Peyer's patch (tissue), 4 donors: ENCODE measurements around the gene CHCHD5. TPM values are rescaled to one million over a fixed set of nuclear protein-coding genes. Genes with fewer than 3 reads are reported as not detected.

Experiments used
- DNase-seq, 3 donors: peaks; one replicate each; pipeline ENCODE4 v3.0.0-alpha.2; 2017 to 2019
- H3K27ac ChIP-seq, 4 donors: fragments of 200-600 bp; sonication (generic); one replicate each; pipeline ENCODE4 v1.5.1; 2016 to 2019
- H3K27me3 ChIP-seq, 2 donors: fragments of 200-600 bp; sonication (generic); one replicate each; pipeline ENCODE4 v1.5.1; 2019
- H3K36me3 ChIP-seq, 3 donors: fragments of 200-600 bp; sonication (generic); one replicate each; pipeline ENCODE4 v1.5.1; 2016 to 2019
- H3K4me1 ChIP-seq, 4 donors: fragments of 200-600 bp; sonication (generic); one replicate each; pipeline ENCODE4 v1.5.1; 2016 to 2019
- H3K4me3 ChIP-seq, 4 donors: fragments of 200-600 bp; sonication (generic); 1 replicate in 3 of 4; 2 replicates in 1 of 4; pipeline ENCODE4 v1.5.1; 2016 to 2019; ENCODE audit warnings: mild to moderate bottlenecking in 1 of 4
- H3K9me3 ChIP-seq, 4 donors: fragments of 200-600 bp; sonication (generic); one replicate each; pipeline ENCODE4 v1.5.1; 2016 to 2019; ENCODE audit warnings: mild to moderate bottlenecking in 1 of 4
- POLR2A ChIP-seq, 2 donors: fragments of 450-650 bp; IDR thresholded peaks; one replicate each; pipeline ENCODE4 v1.5.1; 2017; ENCODE audit warnings: antibody characterized with exemption in 2 of 2, mild to moderate bottlenecking in 2 of 2, moderate library complexity in 2 of 2
- total RNA-seq, 4 donors: library from RNA; depleted of rRNA; stranded (reverse); fragments of >200 nt; gene quantifications; one replicate each; pipeline ENCODE4 v1.1.0, GENCODE V29; 2016
- TF ChIP-seq, protein P1 (sequence below), 6 experiments: fragments of 450-650 bp in 4 of 6; fragments of 200-600 bp in 2 of 6; sonication (generic) in 1 of 6; IDR thresholded peaks; one replicate each; pipeline ENCODE4 v1.5.1; 2017 to 2019; ENCODE audit warnings: antibody characterized with exemption in 6 of 6, mild to moderate bottlenecking in 3 of 6, moderate library complexity in 1 of 6

The CHCHD5 gene
- total RNA-seq, 4 donors from 2014 or later: 8.3 to 20.7 (median 11.4) TPM

DNA sequence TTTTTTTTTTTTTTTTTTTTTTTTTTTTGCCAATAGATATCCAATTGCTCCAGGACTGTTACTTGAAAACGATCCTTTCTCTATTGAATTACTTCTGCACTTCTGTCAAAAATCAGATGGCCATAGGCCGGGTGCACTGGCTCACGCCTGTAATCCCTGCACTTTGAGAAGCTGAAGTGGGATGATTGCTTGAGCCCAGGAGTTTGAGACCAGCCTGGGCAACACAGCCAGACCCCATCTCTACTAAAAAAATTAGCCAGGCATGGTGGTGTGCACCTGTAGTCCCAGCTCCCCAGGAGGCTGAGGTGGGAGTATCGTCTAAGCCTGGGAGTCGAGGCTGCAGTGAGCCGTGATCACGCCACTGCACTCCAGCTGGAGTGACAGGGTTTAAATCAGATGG lies 4.3 kb upstream of the CHCHD5 start:
- H3K27ac ChIP-seq: no peak overlapping the region
- no peaks in the 10 kb centered on the region for H3K27me3 ChIP-seq
- peaks cover 0 to 15% (median 0%) of the 10 kb centered on the region in 3 donors for H3K36me3 ChIP-seq
- no peak for DNase-seq
- no peak overlapping the region for H3K4me3 ChIP-seq
- H3K4me1 ChIP-seq: peaks cover 3% of the 10 kb centered on the region in 4 donors
- no peak for TF ChIP-seq POLR2A (IDR thresholded peaks at IDR 0.05)
- TF ChIP-seq, protein P1, sequence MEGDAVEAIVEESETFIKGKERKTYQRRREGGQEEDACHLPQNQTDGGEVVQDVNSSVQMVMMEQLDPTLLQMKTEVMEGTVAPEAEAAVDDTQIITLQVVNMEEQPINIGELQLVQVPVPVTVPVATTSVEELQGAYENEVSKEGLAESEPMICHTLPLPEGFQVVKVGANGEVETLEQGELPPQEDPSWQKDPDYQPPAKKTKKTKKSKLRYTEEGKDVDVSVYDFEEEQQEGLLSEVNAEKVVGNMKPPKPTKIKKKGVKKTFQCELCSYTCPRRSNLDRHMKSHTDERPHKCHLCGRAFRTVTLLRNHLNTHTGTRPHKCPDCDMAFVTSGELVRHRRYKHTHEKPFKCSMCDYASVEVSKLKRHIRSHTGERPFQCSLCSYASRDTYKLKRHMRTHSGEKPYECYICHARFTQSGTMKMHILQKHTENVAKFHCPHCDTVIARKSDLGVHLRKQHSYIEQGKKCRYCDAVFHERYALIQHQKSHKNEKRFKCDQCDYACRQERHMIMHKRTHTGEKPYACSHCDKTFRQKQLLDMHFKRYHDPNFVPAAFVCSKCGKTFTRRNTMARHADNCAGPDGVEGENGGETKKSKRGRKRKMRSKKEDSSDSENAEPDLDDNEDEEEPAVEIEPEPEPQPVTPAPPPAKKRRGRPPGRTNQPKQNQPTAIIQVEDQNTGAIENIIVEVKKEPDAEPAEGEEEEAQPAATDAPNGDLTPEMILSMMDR (IDR thresholded peaks at IDR 0.05): no peak
- no peaks in the 10 kb centered on the region for H3K9me3 ChIP-seq

DNA sequence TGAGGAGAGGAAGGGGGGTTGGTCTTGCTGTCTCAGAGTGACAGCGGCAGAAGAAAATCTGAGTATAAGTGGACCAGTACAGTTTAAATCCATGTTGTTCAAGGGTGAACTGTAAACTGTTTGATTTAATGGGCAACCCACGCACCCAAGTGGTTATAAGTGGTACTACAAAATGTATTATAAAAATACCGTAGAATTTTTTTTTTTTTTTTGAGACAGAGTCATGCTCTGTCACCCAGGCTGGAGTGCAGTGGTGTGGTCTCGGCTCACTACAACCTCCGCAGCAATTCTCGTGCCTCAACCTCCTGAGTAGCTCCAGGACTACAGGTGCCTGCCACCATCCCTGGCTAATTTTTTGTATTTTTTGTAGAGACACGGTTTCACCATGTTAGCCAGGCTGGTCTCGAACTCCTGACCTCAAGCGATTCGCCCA lies 2.1 kb upstream of the CHCHD5 start:
- TF ChIP-seq POLR2A (IDR thresholded peaks at IDR 0.05): no peak
- TF ChIP-seq, protein P1 (IDR thresholded peaks at IDR 0.05): peak; percentile 46 to 74 (median 66)
- DNase-seq: no peak
- H3K36me3 ChIP-seq: peaks cover 0 to 11% (median 0%) of the 10 kb centered on the region in 3 donors
- H3K4me3 ChIP-seq: no peak overlapping the region
- H3K27ac ChIP-seq: no peak overlapping the region
- H3K27me3 ChIP-seq: no peaks in the 10 kb centered on the region
- peaks cover 3 to 10% (median 7%) of the 10 kb centered on the region in 4 donors for H3K4me1 ChIP-seq
- no peaks in the 10 kb centered on the region for H3K9me3 ChIP-seq

DNA sequence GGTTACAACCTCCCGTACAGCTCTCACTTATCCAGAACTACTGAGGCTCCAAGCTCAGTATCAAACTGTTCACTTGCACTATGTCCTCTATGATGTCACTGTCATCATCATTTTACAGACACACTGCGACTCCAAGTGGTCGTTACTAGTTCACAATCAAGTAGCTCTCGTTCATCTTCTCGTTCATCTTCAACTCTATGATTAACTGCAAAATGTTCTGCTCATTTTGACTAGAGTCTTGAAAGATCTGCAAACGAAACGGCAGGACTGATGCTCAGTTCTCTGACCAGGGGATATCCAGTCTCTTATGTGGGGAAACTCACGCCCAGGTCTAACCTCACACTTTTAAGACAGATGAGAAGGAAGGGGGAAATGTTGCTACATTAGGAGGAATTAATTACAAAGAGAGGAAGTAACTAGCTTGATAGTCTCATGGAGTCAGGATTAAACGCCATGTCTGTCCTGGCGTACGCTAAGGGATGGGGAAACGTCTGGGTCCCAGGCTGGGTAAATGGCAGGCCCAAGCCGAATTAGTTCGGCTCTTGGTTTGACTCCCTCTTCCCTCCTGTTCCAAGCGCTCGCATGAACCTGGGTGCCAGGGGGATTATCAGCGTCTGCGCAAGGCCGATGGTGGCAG lies 794 bp upstream of the CHCHD5 start:
- Histone ChIP-seq H3K4me1 (peaks cover 3 to 10% (median 7%) of the 10 kb centered on the region in 4 donors), H3K27me3 (no peaks in the 10 kb centered on the region), H3K9me3 (no peaks in the 10 kb centered on the region), H3K4me3 (peak overlapping the region; percentile 60 to 71 (median 63)), H3K36me3 (peaks cover 0 to 12% (median 0%) of the 10 kb centered on the region in 3 donors), H3K27ac (peak overlapping the region; percentile 80 to 97 (median 91))
- no peak for DNase-seq
- TF ChIP-seq, protein P1 (IDR thresholded peaks at IDR 0.05): peak in 1 of 6 experiments; percentile 16
- no peak for TF ChIP-seq POLR2A (IDR thresholded peaks at IDR 0.05)

DNA sequence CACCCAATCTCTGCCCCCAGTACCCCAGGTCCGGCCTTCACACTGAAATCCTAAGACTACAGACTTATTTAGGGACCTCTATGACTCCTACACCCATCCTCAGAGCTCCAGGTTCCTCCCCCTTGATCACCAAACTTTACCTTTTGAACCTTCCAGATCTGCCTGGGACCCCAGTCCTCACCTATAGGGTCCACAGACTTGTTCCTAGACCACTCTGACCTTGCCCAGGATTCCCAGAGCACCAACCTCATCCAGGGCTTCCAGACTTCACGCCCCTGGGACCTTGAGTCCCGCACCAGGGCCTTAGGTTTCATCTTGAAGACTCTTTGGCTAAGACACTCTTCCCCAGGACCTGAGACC lies 462 bp downstream of the CHCHD5 start:
- Histone ChIP-seq H3K27me3 (no peaks in the 10 kb centered on the region), H3K27ac (peak overlapping the region; percentile 80 to 97 (median 91)), H3K9me3 (no peaks in the 10 kb centered on the region), H3K4me3 (peak overlapping the region; percentile 60 to 71 (median 63)), H3K36me3 (peaks cover 0 to 18% (median 0%) of the 10 kb centered on the region in 3 donors), H3K4me1 (peaks cover 3 to 10% (median 7%) of the 10 kb centered on the region in 4 donors)
- TF ChIP-seq POLR2A (IDR thresholded peaks at IDR 0.05): no peak
- TF ChIP-seq, protein P1 (IDR thresholded peaks at IDR 0.05): no peak
- DNase-seq: no peak

DNA sequence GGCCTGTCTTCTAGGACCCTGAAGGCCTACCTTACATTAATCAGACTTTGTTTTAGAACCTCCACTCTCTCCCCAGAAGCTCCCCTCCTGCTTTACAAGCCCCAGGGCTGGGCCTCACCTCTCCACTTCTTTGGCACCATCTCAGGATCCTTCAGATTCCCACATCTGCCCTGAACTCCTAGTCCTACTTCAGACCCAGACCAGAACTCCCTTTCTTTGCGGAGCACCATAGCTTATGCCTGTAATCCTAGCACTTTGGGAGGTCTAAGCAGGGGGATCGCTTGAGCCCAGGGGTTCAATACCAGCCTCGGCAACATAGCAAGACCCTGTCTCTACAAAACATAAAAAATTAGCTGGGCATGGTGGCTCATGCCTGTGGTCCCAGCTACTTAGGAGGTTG lies 991 bp downstream of the CHCHD5 start:
- Histone ChIP-seq H3K27me3 (no peaks in the 10 kb centered on the region), H3K4me3 (peak overlapping the region in 3 of 4 donors; percentile 60 to 71 (median 64)), H3K27ac (peak overlapping the region; percentile 80 to 97 (median 91)), H3K36me3 (peaks cover 0 to 18% (median 0%) of the 10 kb centered on the region in 3 donors), H3K4me1 (peaks cover 3 to 10% (median 7%) of the 10 kb centered on the region in 4 donors), H3K9me3 (no peaks in the 10 kb centered on the region)
- no peak for TF ChIP-seq POLR2A (IDR thresholded peaks at IDR 0.05)
- TF ChIP-seq, protein P1 (IDR thresholded peaks at IDR 0.05): no peak
- no peak for DNase-seq
